Smooth muscle cell (in vitro differentiated cells): ENCODE data around the gene ZFHX2. TPM values are rescaled to one million over a fixed set of nuclear protein-coding genes. Genes with fewer than 3 reads are reported as not detected.

ENCODE experiments used
- DNase-seq: peaks from one replicate; lab custom pipeline; 2025; ENCODE audit not compliant: unreplicated experiment; lab: John Stamatoyannopoulos, UW
- H2AFZ ChIP-seq: fragments of 200-600 bp; sonication (generic); 2 replicates; pipeline ENCODE4 v1.6.0; 2016; ENCODE audit warnings: antibody characterized with exemption, low read depth, mild to moderate bottlenecking
- H3F3A ChIP-seq: fragments of 200-600 bp; sonication (generic); 2 replicates; pipeline ENCODE4 v1.6.0; 2017; ENCODE audit warnings: antibody characterized with exemption, low read depth
- H3K27ac ChIP-seq: fragments of 200-600 bp; sonication (generic); 2 replicates; pipeline ENCODE4 v1.5.1; 2016; ENCODE audit warnings: low read depth, mild to moderate bottlenecking
- H3K27me3 ChIP-seq: fragments of 200-600 bp; sonication (generic); 2 replicates; pipeline ENCODE4 v1.6.1; 2016; ENCODE audit warnings: low read depth, mild to moderate bottlenecking
- H3K36me3 ChIP-seq: fragments of 200-600 bp; sonication (generic); 2 replicates; pipeline ENCODE4 v1.5.1; 2016; ENCODE audit warnings: low read depth
- H3K4me1 ChIP-seq: fragments of 200-600 bp; sonication (generic); 2 replicates; pipeline ENCODE4 v1.5.1; 2016; ENCODE audit warnings: low read depth
- H3K4me2 ChIP-seq: fragments of 200-600 bp; sonication (generic); 2 replicates; pipeline ENCODE4 v1.6.0; 2016; ENCODE audit warnings: mild to moderate bottlenecking
- H3K4me3 ChIP-seq: fragments of 200-600 bp; sonication (generic); 2 replicates; pipeline ENCODE4 v1.5.1; 2016; ENCODE audit warnings: mild to moderate bottlenecking
- H3K79me2 ChIP-seq: fragments of 200-600 bp; sonication (generic); 2 replicates; pipeline ENCODE4 v1.6.0; 2016; ENCODE audit warnings: low read depth, mild to moderate bottlenecking
- H3K9ac ChIP-seq: fragments of 200-600 bp; sonication (generic); 2 replicates; pipeline ENCODE4 v1.6.0; 2016; ENCODE audit warnings: low read depth
- H3K9me3 ChIP-seq: fragments of 200-600 bp; sonication (generic); replicated peaks from 2 replicates; pipeline ENCODE4 v1.5.1; 2016; ENCODE audit warnings: low read depth
- H4K20me1 ChIP-seq: fragments of 200-600 bp; sonication (generic); 2 replicates; pipeline ENCODE4 v1.6.0; 2016; ENCODE audit warnings: low read depth
- WGBS: methylation state at CpG from one replicate; pipeline ENCODE4 v1.1.7; 2016; ENCODE audit warnings: low lambda C conversion rate; 5-methylcytosine and 5-hydroxymethylcytosine counted together
- polyA plus RNA-seq: library from polyadenylated mRNA; unstranded; fragments of >200 nt; fragmentation: Nextera tagmentation; extraction: Ambion mirVana; gene quantifications from 2 replicates; pipeline ENCODE4 v1.2.1, GENCODE V29; 2016
- total RNA-seq: library from RNA; depleted of rRNA; stranded (reverse); fragments of >200 nt; gene quantifications from 2 replicates; pipeline ENCODE4 v1.2.3, GENCODE V29; 2014
- TF ChIP-seq, protein P1 (sequence below): fragments of 200-600 bp; sonication (generic); IDR thresholded peaks from 2 replicates; pipeline ENCODE4 v1.5.1; 2017; ENCODE audit warnings: borderline replicate concordance, mild to moderate bottlenecking, antibody characterized with exemption; ENCODE audit not compliant: insufficient read depth, poor library complexity, severe bottlenecking

The ZFHX2 gene
- total and polyA plus RNA-seq, 2 experiments from 2014 or later, result 0.27 to 1.4 TPM

DNA sequence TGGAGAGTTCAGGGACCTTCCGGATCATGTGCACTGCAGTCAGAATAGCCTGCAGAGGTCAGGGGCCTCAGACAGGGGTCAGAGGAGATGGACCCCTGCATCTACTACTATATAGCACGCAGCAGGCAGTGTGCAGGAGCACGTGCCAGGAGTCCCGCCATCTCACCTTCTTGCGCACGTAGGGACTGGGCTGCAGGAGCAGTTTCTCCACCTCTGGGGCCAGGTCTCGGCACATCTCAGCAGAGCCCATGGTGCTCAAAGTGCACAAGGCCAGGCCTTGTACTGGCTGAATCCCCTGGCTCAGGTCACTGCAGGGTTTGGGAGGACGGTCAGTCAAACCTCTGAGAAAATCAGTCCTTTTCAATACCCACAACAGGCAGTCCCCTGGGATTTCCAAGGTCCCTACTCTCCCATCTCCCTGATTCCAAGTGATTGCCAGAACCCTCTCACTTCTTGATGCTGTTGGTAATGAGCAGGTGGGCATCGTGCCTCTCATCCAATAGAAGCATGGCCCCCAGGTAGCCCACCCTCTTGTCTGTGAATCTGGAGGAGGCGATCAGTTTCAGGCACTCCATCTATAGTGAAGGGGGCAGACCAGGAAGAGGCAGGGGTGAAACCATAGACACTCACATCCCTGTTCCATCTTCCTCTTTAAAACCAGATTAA is 14.7 kb upstream of the ZFHX2 start:
- TF ChIP-seq, protein P1, sequence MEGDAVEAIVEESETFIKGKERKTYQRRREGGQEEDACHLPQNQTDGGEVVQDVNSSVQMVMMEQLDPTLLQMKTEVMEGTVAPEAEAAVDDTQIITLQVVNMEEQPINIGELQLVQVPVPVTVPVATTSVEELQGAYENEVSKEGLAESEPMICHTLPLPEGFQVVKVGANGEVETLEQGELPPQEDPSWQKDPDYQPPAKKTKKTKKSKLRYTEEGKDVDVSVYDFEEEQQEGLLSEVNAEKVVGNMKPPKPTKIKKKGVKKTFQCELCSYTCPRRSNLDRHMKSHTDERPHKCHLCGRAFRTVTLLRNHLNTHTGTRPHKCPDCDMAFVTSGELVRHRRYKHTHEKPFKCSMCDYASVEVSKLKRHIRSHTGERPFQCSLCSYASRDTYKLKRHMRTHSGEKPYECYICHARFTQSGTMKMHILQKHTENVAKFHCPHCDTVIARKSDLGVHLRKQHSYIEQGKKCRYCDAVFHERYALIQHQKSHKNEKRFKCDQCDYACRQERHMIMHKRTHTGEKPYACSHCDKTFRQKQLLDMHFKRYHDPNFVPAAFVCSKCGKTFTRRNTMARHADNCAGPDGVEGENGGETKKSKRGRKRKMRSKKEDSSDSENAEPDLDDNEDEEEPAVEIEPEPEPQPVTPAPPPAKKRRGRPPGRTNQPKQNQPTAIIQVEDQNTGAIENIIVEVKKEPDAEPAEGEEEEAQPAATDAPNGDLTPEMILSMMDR, result no peak
- no peaks in the 10 kb centered on the region for H4K20me1 ChIP-seq
- H3K27ac ChIP-seq, result no peak overlapping the region
- DNase-seq, result no peak
- peak overlapping the region; percentile 97 for H3K4me2 ChIP-seq
- no peaks in the 10 kb centered on the region for H3K27me3 ChIP-seq
- no peak overlapping the region for H2AFZ ChIP-seq
- peaks cover 24% of the 10 kb centered on the region for H3K4me1 ChIP-seq
- no peaks in the 10 kb centered on the region for H3K9me3 ChIP-seq
- no peaks in the 10 kb centered on the region for H3K79me2 ChIP-seq
- H3F3A ChIP-seq, result peaks cover 6% of the 10 kb centered on the region
- peak overlapping the region; percentile 68 for H3K4me3 ChIP-seq
- no peak overlapping the region for H3K9ac ChIP-seq
- WGBS, result 95% methylated on average over 10 of the region's 10 CpGs
- H3K36me3 ChIP-seq, result no peaks in the 10 kb centered on the region

DNA sequence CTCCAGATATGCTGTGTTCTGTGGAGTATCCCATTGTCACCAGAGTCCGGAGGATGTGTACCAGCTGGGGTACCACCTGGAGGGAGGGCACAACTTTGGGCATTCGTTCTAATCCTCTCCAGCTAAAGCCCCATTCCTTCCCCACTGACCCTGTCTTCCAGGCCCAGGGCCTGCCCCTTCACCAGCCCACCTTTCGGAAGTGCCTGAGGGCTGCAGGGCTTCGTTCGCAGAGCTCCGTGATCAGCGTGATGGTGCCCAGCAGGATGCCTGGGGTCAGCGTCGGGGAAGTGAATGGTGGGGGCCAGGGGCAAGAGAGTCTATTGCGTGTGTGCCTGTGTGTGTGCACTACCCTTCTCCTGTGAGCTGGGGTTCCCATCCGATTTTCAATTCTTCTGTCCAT is 14.1 kb upstream of the ZFHX2 start:
- no peak overlapping the region for H3K4me3 ChIP-seq
- TF ChIP-seq, protein P1, result no peak
- no peak for DNase-seq
- no peak overlapping the region for H3K27ac ChIP-seq
- no peaks in the 10 kb centered on the region for H3K79me2 ChIP-seq
- H3K36me3 ChIP-seq, result no peaks in the 10 kb centered on the region
- no peaks in the 10 kb centered on the region for H3K9me3 ChIP-seq
- 92% methylated on average over 11 of the region's 11 CpGs for WGBS
- no peaks in the 10 kb centered on the region for H4K20me1 ChIP-seq
- H3K4me2 ChIP-seq, result no peak overlapping the region
- H3F3A ChIP-seq, result peaks cover 6% of the 10 kb centered on the region
- H2AFZ ChIP-seq, result no peak overlapping the region
- H3K4me1 ChIP-seq, result peaks cover 24% of the 10 kb centered on the region
- no peaks in the 10 kb centered on the region for H3K27me3 ChIP-seq
- no peak overlapping the region for H3K9ac ChIP-seq

DNA sequence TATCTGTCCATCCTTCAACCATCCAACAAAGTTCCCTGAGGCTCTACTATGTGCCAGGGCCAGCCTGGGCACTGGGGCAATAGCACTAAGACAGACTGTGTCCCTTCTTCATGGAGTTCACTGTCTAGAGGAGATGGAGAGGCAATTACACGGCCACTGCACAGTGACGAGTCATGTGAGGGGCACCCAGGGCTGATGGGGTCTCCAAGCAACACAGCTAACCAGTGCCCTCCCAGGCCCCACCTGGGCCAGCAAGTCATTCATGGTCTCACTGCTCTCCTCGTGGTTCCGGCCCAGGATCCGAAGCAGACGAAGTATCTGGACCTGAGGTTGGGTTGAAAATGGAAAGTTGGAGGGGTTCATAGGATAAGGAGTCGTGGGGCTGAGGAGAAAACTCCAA is 13.3 kb upstream of the ZFHX2 start:
- H3K9ac ChIP-seq, result no peak overlapping the region
- no peak overlapping the region for H2AFZ ChIP-seq
- no peaks in the 10 kb centered on the region for H3K79me2 ChIP-seq
- no peak overlapping the region for H3K27ac ChIP-seq
- H3K36me3 ChIP-seq, result no peaks in the 10 kb centered on the region
- no peak for DNase-seq
- H3K4me1 ChIP-seq, result peaks cover 24% of the 10 kb centered on the region
- no peak overlapping the region for H3K4me2 ChIP-seq
- no peaks in the 10 kb centered on the region for H3K9me3 ChIP-seq
- TF ChIP-seq, protein P1, result no peak
- no peaks in the 10 kb centered on the region for H3K27me3 ChIP-seq
- 96% methylated on average over 7 of the region's 7 CpGs for WGBS
- H3K4me3 ChIP-seq, result no peak overlapping the region
- H3F3A ChIP-seq, result peaks cover 6% of the 10 kb centered on the region
- H4K20me1 ChIP-seq, result no peaks in the 10 kb centered on the region
